GM15510 (cell line): ENCODE data around the gene FRG2C.
"Not testable (repeated sequence)": the region's sequence is repeated elsewhere in the genome, so short reads cannot be mapped to it uniquely, and the experiment has no call there.

ENCODE experiments used
- POLR2A ChIP-seq: IDR thresholded peaks from 3 replicates; pipeline ENCODE4 v1.6.1; 2011; ENCODE audit warnings: borderline replicate concordance; ENCODE audit not compliant: insufficient read length; ENCODE audit errors: extremely low read depth

Gene FRG2C

DNA sequence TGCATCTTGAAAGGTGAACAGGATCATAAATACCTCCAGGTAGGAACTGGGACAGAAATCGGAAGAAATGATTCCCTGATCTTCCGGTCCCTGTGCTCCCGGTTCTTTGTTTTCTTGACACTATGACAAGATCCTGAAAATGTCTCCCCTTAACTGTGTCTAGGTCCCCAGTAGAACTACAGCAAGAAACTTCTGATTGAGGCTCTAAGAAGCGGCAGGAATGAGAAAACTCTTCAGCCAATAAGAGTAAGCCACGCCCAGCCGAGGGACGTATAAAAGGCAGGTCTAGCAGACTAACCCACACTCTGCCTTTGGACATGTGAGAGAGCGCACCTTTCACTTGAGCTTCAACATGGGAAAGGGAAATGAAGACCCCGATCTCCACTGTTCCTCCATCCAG, at the start of gene FRG2C:
Gene FRG2C, plus strand, starts transcription at position 301 of the 400 bp plus-strand sequence. Its CDS starts 52 bp downstream, at position 353.
- TF ChIP-seq POLR2A = not testable (repeated sequence)

DNA sequence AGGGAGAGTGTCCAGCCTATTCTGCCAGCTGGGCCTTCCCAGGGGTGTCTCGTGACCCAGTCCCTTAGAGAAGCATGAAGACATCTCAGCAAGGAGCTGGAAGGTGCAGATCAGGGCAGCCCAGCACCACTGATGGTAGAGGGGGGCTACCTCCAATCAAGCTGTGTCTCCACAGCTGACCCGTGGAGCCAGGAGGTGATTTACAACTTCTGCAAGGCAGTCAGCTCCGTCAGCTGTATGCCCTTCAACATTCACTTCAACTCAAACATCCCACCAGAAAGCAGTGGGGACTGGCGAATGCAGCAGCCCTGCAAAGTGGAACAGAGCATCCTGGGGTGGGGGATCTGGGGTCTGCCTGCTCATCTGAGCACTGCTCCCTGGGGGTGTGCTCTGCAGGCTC, 32.6 kb upstream of the FRG2C start:
- TF ChIP-seq POLR2A = no peak

DNA sequence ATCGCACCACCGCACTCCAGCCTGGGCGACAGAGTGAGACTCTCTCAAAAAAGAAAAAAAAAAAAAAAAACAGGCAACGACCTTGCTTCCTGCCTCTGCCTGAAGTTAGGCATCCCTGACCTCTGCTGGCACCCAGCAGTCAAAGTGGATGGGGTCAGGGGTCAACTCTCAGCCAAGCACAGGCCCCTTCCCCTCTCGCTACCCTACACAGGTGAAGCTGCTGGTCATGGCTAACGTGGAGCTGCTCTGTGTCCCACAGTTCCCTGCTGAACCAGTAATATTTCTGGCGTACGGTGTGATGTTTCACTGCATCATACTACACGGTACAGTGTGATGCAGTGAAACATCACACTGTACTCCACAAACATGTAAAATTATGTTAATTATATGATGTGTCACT, 13.9 kb upstream of the FRG2C start:
- no peak for TF ChIP-seq POLR2A

DNA sequence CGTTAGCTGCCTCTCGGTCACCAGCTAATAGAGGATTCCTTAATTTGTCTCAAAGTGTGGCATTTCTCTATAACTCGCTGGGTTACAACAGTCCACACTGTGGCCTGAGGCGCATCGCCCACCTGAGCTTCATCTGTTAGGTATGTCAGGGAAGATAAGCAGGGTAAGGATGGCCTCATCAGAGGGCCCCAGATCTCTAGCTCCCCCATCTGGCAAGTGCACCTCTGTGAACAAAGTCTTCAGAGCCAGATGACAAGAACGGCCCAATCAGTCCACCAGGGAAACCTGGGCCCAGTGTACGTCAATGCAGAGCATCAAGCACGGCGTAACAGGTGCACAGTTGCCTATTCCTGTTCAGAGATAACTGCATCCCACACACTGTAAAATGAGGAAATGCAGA, 23.2 kb downstream of the FRG2C start:
- no peak for TF ChIP-seq POLR2A

DNA sequence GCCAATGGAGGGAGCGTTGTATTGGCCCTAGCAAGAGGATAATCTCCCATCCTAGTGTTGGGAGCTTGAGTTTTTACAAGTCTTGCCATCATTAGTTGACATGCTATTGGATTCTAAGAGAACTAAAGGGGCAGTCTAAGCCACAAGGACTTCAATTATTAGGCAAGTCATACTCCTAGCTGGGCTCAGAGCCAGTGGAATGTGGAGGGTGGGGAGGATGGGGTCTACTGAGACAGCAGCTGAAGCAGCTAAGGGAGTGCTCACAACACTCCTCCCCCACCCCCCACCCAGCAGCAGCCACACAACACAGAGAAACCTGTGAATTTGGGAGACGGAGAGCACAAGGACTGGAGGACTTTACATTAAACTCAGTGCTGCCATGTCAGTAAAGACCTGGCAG, 27.9 kb downstream of the FRG2C start:
- no peak for TF ChIP-seq POLR2A
